RWPE2 (cell line): Measurements from ENCODE around the gene MORN3.

ENCODE experiments used
- ATAC-seq: fragments of 200-7000 bp; cut with Tn5 transposase; 3 replicates; pipeline ENCODE4 v1.9.1; 2021; ENCODE audit warnings: low read depth
- DNase-seq: peaks from one replicate; pipeline ENCODE4 v3.0.0-alpha.2; 2020; ENCODE audit warnings: low spot score
- H3K27ac ChIP-seq: fragments of 450-650 bp; 2 replicates; pipeline ENCODE4 v1.5.1; 2017; ENCODE audit warnings: mild to moderate bottlenecking; ENCODE audit not compliant: poor library complexity, severe bottlenecking
- H3K27me3 ChIP-seq: fragments of 250-450 bp; sonication (Bioruptor Pico); 2 replicates; pipeline ENCODE4 v1.5.1; 2021; ENCODE audit warnings: mild to moderate bottlenecking, moderate library complexity; ENCODE audit not compliant: insufficient read depth, poor library complexity, severe bottlenecking
- H3K36me3 ChIP-seq: fragments of 250-450 bp; sonication (Bioruptor Pico); 2 replicates; pipeline ENCODE4 v1.5.1; 2020; ENCODE audit warnings: low read depth, mild to moderate bottlenecking, moderate library complexity
- H3K4me1 ChIP-seq: fragments of 250-450 bp; sonication (Bioruptor Pico); 2 replicates; pipeline ENCODE4 v1.5.1; 2021; ENCODE audit warnings: mild to moderate bottlenecking, moderate library complexity; ENCODE audit not compliant: insufficient read depth, poor library complexity, severe bottlenecking
- H3K4me3 ChIP-seq: fragments of 250-450 bp; sonication (Bioruptor Pico); 2 replicates; pipeline ENCODE4 v1.5.1; 2021; ENCODE audit warnings: mild to moderate bottlenecking, moderate library complexity; ENCODE audit not compliant: severe bottlenecking
- H3K9me3 ChIP-seq: fragments of 250-450 bp; sonication (Bioruptor Pico); 2 replicates; pipeline ENCODE4 v1.5.1; 2021; ENCODE audit warnings: mild to moderate bottlenecking, moderate library complexity; ENCODE audit not compliant: severe bottlenecking
- CTCF ChIP-seq: fragments of 450-650 bp; IDR thresholded peaks from one replicate; pipeline ENCODE4 v1.5.1; 2017; ENCODE audit warnings: mild to moderate bottlenecking, moderate library complexity; ENCODE audit not compliant: poor library complexity, severe bottlenecking

MORN3 gene

GRCh38 chr12:121649819-121650353 lies 19.6 kb downstream of the MORN3 start:
- H3K4me1 ChIP-seq: no peaks in the 10 kb centered on the region
- H3K36me3 ChIP-seq: no peaks in the 10 kb centered on the region
- H3K4me3 ChIP-seq: no peak overlapping the region
- no peak overlapping the region for H3K27ac ChIP-seq
- no peaks in the 10 kb centered on the region for H3K27me3 ChIP-seq
- TF ChIP-seq CTCF: no peak
- ATAC-seq: no peak
- no peak for DNase-seq
- no peaks in the 10 kb centered on the region for H3K9me3 ChIP-seq

- Histone ChIP-seq H3K4me3 (no peak overlapping the region), H3K9me3 (no peaks in the 10 kb centered on the region), H3K36me3 (no peaks in the 10 kb centered on the region), H3K27me3 (no peaks in the 10 kb centered on the region), H3K4me1 (no peaks in the 10 kb centered on the region), H3K27ac (no peak overlapping the region)
- DNase-seq (no peak), ATAC-seq (no peak)
- no peak for TF ChIP-seq CTCF
Observed at GRCh38 chr12:121649322-121649721, 20.1 kb downstream of the MORN3 start.

- Histone ChIP-seq H3K4me1 (no peaks in the 10 kb centered on the region), H3K36me3 (no peaks in the 10 kb centered on the region), H3K9me3 (no peaks in the 10 kb centered on the region), H3K4me3 (no peak overlapping the region), H3K27ac (no peak overlapping the region), H3K27me3 (no peaks in the 10 kb centered on the region)
- no peak for ATAC-seq
- DNase-seq: no peak
- TF ChIP-seq CTCF: no peak
Observed at GRCh38 chr12:121648458-121649028, 20.9 kb downstream of the MORN3 start.

- H3K27me3 ChIP-seq: no peaks in the 10 kb centered on the region
- H3K36me3 ChIP-seq: 0 out of 2 replicates have a peak, but pooled peaks cover 9% of the 10 kb centered on the region
- no peak for ATAC-seq
- no peak overlapping the region for H3K27ac ChIP-seq
- no peaks in the 10 kb centered on the region for H3K9me3 ChIP-seq
- no peaks in the 10 kb centered on the region for H3K4me1 ChIP-seq
- no peak overlapping the region for H3K4me3 ChIP-seq
- TF ChIP-seq CTCF: no peak
- no peak for DNase-seq
Observed at GRCh38 chr12:121641343-121641630, 28.2 kb downstream of the MORN3 start.
